Chondrocyte (in vitro differentiated cells): Measurements from ENCODE around the gene PAQR8. TPM values are rescaled to one million over a fixed set of nuclear protein-coding genes. Genes with fewer than 3 reads are reported as not detected.

Experiments used
- DNase-seq: peaks from one replicate; pipeline ENCODE4 v3.0.0; 2021; ENCODE audit warnings: mixed read lengths, low spot score
- H3K27ac Mint-ChIP-seq: one replicate; pipeline ENCODE4 v1.8.0; 2021; ENCODE audit warnings: mild to moderate bottlenecking, moderate library complexity, mixed read lengths; ENCODE audit not compliant: unreplicated experiment
- H3K27me3 Mint-ChIP-seq: 2 replicates; pipeline ENCODE4 v1.8.0; 2021; ENCODE audit warnings: low read depth, mixed read lengths
- H3K36me3 Mint-ChIP-seq: 2 replicates; pipeline ENCODE4 v1.8.0; 2021; ENCODE audit warnings: low read depth, mixed read lengths
- H3K4me1 Mint-ChIP-seq: 2 replicates; pipeline ENCODE4 v1.8.0; 2021; ENCODE audit warnings: low read depth, mild to moderate bottlenecking, mixed read lengths
- H3K4me3 Mint-ChIP-seq: one replicate; pipeline ENCODE4 v1.8.0; 2021; ENCODE audit warnings: mild to moderate bottlenecking, moderate library complexity, mixed read lengths; ENCODE audit not compliant: unreplicated experiment
- H3K9me3 Mint-ChIP-seq: 2 replicates; pipeline ENCODE4 v1.8.0; 2021; ENCODE audit warnings: low read depth, mixed read lengths
- total RNA-seq: library from RNA; stranded (reverse); gene quantifications from 3 replicates; pipeline ENCODE4 v1.2.1, GENCODE V29; 2021
- TF ChIP-seq, protein P1 (sequence below): fragments of 200-600 bp; sonication (generic); IDR thresholded peaks from 2 replicates; pipeline ENCODE4 v1.5.0; 2021; ENCODE audit warnings: antibody characterized with exemption, mild to moderate bottlenecking, moderate library complexity

Gene PAQR8
- total RNA-seq, 1 donor from 2014 or later, result 3.6 TPM

DNA sequence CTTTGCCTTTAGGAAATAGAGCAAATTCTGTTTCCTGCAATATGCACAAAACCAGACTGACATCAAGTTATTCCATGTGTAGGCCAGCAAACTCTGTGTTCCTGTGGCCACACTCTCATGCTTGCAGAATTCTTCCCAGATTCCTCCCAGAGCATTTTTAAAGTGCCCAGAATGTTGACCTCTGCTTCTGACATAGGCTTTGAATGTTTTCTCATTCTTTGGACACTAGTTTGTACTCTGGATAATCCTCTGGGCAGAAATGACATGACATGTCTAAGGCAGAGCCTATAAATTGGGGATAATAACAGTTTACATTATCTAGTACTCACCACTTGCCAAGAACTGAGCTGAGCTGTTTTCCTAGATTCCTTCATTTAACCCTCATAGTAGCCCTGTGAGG, 49.0 kb downstream of the PAQR8 start:
- no peak for DNase-seq
- Mint-ChIP-seq H3K9me3 (no peaks in the 10 kb centered on the region), H3K4me3 (no peak overlapping the region), H3K4me1 (peaks cover 22% of the 10 kb centered on the region), H3K27me3 (no peaks in the 10 kb centered on the region), H3K36me3 (no peaks in the 10 kb centered on the region), H3K27ac (no peak overlapping the region)
- TF ChIP-seq, protein P1, sequence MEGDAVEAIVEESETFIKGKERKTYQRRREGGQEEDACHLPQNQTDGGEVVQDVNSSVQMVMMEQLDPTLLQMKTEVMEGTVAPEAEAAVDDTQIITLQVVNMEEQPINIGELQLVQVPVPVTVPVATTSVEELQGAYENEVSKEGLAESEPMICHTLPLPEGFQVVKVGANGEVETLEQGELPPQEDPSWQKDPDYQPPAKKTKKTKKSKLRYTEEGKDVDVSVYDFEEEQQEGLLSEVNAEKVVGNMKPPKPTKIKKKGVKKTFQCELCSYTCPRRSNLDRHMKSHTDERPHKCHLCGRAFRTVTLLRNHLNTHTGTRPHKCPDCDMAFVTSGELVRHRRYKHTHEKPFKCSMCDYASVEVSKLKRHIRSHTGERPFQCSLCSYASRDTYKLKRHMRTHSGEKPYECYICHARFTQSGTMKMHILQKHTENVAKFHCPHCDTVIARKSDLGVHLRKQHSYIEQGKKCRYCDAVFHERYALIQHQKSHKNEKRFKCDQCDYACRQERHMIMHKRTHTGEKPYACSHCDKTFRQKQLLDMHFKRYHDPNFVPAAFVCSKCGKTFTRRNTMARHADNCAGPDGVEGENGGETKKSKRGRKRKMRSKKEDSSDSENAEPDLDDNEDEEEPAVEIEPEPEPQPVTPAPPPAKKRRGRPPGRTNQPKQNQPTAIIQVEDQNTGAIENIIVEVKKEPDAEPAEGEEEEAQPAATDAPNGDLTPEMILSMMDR, result no peak

DNA sequence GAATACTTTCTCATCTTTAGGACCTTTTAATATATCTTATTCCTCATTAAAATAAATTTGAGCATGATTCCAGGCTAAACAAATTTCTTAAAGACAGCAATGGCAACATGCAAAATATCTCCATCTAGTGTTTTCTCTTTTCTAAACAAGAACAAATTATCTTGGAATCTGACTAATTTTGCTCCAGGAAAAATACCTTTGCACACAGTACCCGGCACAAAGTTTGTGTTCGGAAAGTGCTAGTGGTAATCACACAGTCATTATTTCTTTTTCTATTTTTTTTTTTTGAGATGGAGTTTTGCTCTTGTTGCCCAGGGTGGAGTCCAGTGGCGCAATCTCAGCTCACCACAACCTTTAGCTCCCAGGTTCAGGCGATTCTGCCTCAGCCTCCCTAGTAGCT, 50.0 kb downstream of the PAQR8 start:
- Mint-ChIP-seq H3K4me3 (no peak overlapping the region), H3K36me3 (no peaks in the 10 kb centered on the region), H3K4me1 (peaks cover 32% of the 10 kb centered on the region), H3K9me3 (no peaks in the 10 kb centered on the region), H3K27me3 (no peaks in the 10 kb centered on the region), H3K27ac (no peak overlapping the region)
- TF ChIP-seq, protein P1, result peak; percentile 13
- DNase-seq, result no peak

DNA sequence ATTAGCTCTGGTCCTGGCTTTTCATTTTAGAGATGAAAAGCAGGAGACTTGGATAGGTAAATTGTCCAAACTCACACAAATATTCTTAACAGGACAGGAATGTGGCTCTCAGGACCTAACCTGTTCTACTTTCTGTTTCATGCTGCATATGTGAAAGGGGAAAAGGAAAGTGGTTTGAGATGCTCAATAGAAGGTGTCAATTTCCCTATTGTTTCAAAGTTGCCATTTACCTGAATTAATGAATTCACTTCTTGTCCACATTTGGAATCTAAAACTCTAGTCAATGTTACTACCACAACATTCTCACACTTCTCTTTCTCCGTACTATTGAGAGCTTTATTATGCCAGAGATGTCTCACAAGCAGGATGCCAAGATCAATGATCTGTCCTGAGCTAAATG, 53.4 kb downstream of the PAQR8 start:
- H3K36me3 Mint-ChIP-seq, result no peaks in the 10 kb centered on the region
- TF ChIP-seq, protein P1, result no peak
- no peaks in the 10 kb centered on the region for H3K9me3 Mint-ChIP-seq
- no peaks in the 10 kb centered on the region for H3K27me3 Mint-ChIP-seq
- no peak overlapping the region for H3K4me3 Mint-ChIP-seq
- peak overlapping the region; percentile 8 for H3K27ac Mint-ChIP-seq
- DNase-seq, result no peak
- peaks cover 55% of the 10 kb centered on the region for H3K4me1 Mint-ChIP-seq

DNA sequence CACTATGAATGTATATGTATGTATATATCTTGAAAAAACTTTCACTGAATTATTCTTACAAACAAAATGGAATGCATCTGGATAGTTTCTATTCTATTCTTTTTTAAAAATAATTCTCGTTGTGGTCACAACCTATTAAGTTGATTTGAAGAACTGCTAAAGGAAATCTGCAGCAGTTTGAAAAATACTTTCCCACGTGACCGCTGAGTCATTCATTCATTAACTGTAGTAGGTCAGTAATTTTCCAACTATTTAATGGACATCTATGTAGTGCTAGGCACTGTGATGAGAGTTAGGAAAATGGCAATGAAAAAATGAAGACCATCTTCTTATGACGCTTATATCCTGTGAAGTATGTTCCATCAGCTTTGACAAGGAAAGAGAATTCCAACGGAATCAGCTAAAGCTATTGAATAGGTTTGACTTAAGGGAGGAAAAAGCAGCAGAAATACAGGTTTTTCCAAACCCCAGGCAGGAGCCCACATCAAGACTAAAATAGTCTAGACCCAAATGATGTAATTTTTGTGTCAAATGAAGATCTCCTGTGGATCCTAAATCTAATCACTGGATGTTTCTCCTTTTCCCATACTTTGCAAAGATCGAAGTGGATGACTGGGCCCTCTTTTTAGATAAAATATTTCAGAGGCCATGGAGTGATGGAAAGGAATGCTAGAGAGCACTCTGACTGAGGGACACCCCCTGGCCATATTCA, 54.1 kb downstream of the PAQR8 start:
- H3K4me1 Mint-ChIP-seq, result peaks cover 51% of the 10 kb centered on the region
- H3K9me3 Mint-ChIP-seq, result no peaks in the 10 kb centered on the region
- H3K27me3 Mint-ChIP-seq, result no peaks in the 10 kb centered on the region
- TF ChIP-seq, protein P1, result no peak
- DNase-seq, result no peak
- H3K27ac Mint-ChIP-seq, result peak overlapping the region; percentile 68
- no peak overlapping the region for H3K4me3 Mint-ChIP-seq
- H3K36me3 Mint-ChIP-seq, result no peaks in the 10 kb centered on the region

DNA sequence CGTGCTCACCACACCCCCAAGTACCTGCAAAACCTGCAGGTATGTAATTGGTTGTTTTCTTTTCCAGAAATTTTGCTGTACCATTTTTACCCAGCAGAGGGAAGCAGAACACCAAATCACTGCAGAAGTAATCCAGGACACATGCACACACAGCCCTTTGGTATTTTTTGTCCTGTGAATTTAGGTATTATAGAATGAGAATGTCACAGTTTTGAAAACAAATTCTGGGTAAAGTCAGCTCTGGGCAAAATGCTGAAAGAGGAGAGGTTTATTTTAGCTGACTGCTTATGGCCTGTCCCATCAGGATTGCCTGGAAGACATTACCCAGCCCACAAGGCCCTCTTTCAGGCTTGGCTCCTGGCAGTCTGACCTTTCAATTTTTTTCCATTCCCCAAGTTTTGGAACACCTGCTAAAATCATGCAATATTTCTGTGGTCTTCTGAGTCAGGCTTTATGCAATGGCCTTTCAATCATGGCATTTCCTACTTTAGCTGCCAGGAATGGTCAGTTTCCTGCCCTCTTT, 54.7 kb downstream of the PAQR8 start:
- no peak overlapping the region for H3K4me3 Mint-ChIP-seq
- H3K4me1 Mint-ChIP-seq, result peaks cover 44% of the 10 kb centered on the region
- DNase-seq, result no peak

More for the DNA sequence above, 54.7 kb downstream of the PAQR8 start:
- peak overlapping the region; percentile 68 for H3K27ac Mint-ChIP-seq
- no peaks in the 10 kb centered on the region for H3K9me3 Mint-ChIP-seq
- no peaks in the 10 kb centered on the region for H3K36me3 Mint-ChIP-seq
- H3K27me3 Mint-ChIP-seq, result no peaks in the 10 kb centered on the region
- TF ChIP-seq, protein P1, result peak; percentile 98
